ENCODE results near the gene LNX1. TPM values are rescaled to one million over a fixed set of nuclear protein-coding genes. Genes with fewer than 3 reads are reported as not detected.

LNX1 gene
- total and polyA plus RNA-seq, 9 donors: 2.4 to 5.1 (median 2.8) TPM

DNA sequence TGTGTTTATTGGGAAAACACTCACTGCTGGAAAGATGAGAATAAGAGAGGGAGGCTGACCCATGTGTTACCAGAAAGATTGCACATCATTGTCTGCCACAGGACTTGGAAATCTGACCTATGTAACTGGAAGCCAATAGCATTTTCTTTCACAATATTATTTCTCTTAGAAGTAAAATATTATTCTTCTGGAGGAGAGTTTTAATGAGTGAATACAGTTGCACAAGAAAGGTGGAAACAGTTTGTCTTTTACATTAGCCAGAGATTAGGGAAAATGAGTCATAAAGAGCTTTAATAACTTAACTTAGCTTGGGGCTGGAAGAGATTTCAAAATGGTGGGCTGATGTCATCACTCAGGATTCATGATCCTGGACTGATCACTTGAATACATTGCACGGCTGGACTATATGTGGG lies 31.5 kb upstream of the LNX1 start:
- H3K27ac ChIP-seq (ENCODE audit: low read length): no peak overlapping the region
- no peak for DNase-seq
- no peak overlapping the region for H3K4me3 ChIP-seq (ENCODE audit: low read length)
- no peaks in the 10 kb centered on the region for H3K9me3 ChIP-seq (replicated peaks; ENCODE audit: control insufficient read depth, low read depth, low read length)
- H3K36me3 ChIP-seq (ENCODE audit: control insufficient read depth, insufficient read depth, low read length): no peaks in the 10 kb centered on the region
- 83% methylated on average over 1 of the region's 1 CpG for WGBS (ENCODE audit: insufficient coverage)
- no peaks in the 10 kb centered on the region for H3K27me3 ChIP-seq (ENCODE audit: control insufficient read depth, insufficient read depth, low read length)
- no peaks in the 10 kb centered on the region for H3K4me1 ChIP-seq (ENCODE audit: control insufficient read depth, insufficient read depth, low read length)

GRCh38 chr4:53620956-53621355 lies 29.7 kb upstream of the LNX1 start:
- no peaks in the 10 kb centered on the region for H3K9me3 ChIP-seq (replicated peaks; ENCODE audit: control insufficient read depth, low read depth, low read length)
- WGBS (ENCODE audit: insufficient coverage): 100% methylated on average over 2 of the region's 3 CpGs
- H3K4me1 ChIP-seq (ENCODE audit: control insufficient read depth, insufficient read depth, low read length): no peaks in the 10 kb centered on the region
- H3K4me3 ChIP-seq (ENCODE audit: low read length): no peak overlapping the region
- H3K36me3 ChIP-seq (ENCODE audit: control insufficient read depth, insufficient read depth, low read length): no peaks in the 10 kb centered on the region
- no peak overlapping the region for H3K27ac ChIP-seq (ENCODE audit: low read length)
- DNase-seq: no peak
- no peaks in the 10 kb centered on the region for H3K27me3 ChIP-seq (ENCODE audit: control insufficient read depth, insufficient read depth, low read length)

DNA sequence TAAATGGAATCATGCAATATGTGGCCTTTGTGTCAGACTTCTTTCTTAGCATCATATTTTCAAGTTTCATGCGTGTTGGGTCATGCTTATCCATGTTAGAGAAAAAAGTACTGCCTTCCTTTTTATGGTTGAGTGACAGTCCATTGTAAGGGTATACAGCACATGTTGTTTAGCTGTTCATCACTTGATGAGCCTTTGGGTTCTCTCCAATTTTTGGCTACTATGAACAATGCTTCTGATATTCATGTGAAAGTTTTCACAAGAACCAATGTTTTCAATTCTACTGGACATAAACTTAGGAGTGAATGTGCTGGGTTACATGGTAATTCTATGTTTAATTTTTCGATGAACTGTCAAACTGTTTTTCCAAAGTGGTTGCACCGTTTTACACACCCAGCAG lies 28.1 kb upstream of the LNX1 start:
- no peaks in the 10 kb centered on the region for H3K4me1 ChIP-seq (ENCODE audit: control insufficient read depth, insufficient read depth, low read length)
- no peak for DNase-seq
- WGBS (ENCODE audit: insufficient coverage): no CpG with 5 or more reads among the region's 3 CpGs
- H3K36me3 ChIP-seq (ENCODE audit: control insufficient read depth, insufficient read depth, low read length): no peaks in the 10 kb centered on the region
- H3K4me3 ChIP-seq (ENCODE audit: low read length): no peak overlapping the region
- H3K27me3 ChIP-seq (ENCODE audit: control insufficient read depth, insufficient read depth, low read length): no peaks in the 10 kb centered on the region
- H3K27ac ChIP-seq (ENCODE audit: low read length): no peak overlapping the region
- no peaks in the 10 kb centered on the region for H3K9me3 ChIP-seq (replicated peaks; ENCODE audit: control insufficient read depth, low read depth, low read length)

- H3K27ac ChIP-seq (ENCODE audit: low read length): no peak overlapping the region
Measured at GRCh38 chr4:53618321-53618720, 27.0 kb upstream of the LNX1 start.

DNA sequence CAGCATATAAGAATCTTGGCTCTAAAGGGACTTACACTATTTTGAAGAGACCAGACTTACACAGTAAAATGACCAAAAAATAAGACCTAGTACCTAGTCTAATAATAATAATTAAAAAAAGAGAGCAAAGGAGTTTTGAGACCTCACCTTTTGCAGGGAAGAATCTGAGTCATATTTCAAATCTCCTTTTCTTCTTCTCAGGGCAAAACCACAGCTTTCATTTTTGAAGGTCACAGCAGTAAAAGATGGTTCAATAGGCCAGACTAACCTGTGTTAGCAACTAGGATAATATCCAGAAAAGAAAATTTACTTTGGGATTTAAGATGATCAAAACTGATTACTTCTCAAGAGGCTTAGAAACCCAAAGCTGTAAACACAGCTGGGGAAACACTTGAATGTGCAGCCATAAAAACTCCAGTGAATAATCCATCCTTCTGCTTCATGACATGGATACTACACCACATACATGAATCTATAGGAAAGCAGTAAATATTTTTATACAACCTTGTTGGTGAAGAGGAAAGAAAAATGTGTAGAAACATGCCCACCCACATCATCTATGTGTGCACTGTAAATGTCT lies 25.9 kb upstream of the LNX1 start:
- no peaks in the 10 kb centered on the region for H3K4me1 ChIP-seq (ENCODE audit: control insufficient read depth, insufficient read depth, low read length)
- H3K27me3 ChIP-seq (ENCODE audit: control insufficient read depth, insufficient read depth, low read length): no peaks in the 10 kb centered on the region
- no peak for DNase-seq
- no peak overlapping the region for H3K4me3 ChIP-seq (ENCODE audit: low read length)
- no peaks in the 10 kb centered on the region for H3K36me3 ChIP-seq (ENCODE audit: control insufficient read depth, insufficient read depth, low read length)
- no peaks in the 10 kb centered on the region for H3K9me3 ChIP-seq (replicated peaks; ENCODE audit: control insufficient read depth, low read depth, low read length)
- no peak overlapping the region for H3K27ac ChIP-seq (ENCODE audit: low read length)

More at GRCh38 chr4:53618321-53618720, 27.0 kb upstream of the LNX1 start:
- no CpG with 5 or more reads among the region's 1 CpG for WGBS (ENCODE audit: insufficient coverage)
- H3K36me3 ChIP-seq (ENCODE audit: control insufficient read depth, insufficient read depth, low read length): no peaks in the 10 kb centered on the region
- no peak for DNase-seq
- no peaks in the 10 kb centered on the region for H3K27me3 ChIP-seq (ENCODE audit: control insufficient read depth, insufficient read depth, low read length)
- no peaks in the 10 kb centered on the region for H3K9me3 ChIP-seq (replicated peaks; ENCODE audit: control insufficient read depth, low read depth, low read length)
- H3K4me1 ChIP-seq (ENCODE audit: control insufficient read depth, insufficient read depth, low read length): no peaks in the 10 kb centered on the region
- H3K4me3 ChIP-seq (ENCODE audit: low read length): no peak overlapping the region

DNA sequence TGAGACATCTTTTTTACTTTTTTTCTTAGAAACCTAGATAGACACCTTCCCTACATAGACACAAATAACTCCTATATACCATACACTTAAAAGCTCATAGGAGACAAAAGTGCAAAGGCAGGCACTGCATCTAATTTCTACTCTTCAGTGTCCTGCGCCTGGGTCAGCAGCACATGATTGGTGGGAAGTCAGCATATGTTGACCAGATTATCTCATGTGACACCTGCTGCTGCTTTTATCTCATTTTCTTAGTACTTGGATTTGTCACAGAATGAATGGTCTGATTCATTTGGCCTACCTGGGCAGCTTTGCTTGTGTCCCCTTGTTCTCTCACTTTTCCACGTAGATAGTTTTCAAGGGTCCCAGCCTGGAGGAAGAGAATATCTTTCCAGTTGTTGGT lies 24.9 kb upstream of the LNX1 start:
- Histone ChIP-seq H3K4me3 (ENCODE audit: low read length) (no peak overlapping the region), H3K9me3 (replicated peaks; ENCODE audit: control insufficient read depth, low read depth, low read length) (no peaks in the 10 kb centered on the region), H3K27ac (ENCODE audit: low read length) (no peak overlapping the region), H3K36me3 (ENCODE audit: control insufficient read depth, insufficient read depth, low read length) (no peaks in the 10 kb centered on the region), H3K4me1 (ENCODE audit: control insufficient read depth, insufficient read depth, low read length) (no peaks in the 10 kb centered on the region), H3K27me3 (ENCODE audit: control insufficient read depth, insufficient read depth, low read length) (no peaks in the 10 kb centered on the region)
- DNase-seq: no peak
- 78% methylated on average over 1 of the region's 2 CpGs for WGBS (ENCODE audit: insufficient coverage)

DNA sequence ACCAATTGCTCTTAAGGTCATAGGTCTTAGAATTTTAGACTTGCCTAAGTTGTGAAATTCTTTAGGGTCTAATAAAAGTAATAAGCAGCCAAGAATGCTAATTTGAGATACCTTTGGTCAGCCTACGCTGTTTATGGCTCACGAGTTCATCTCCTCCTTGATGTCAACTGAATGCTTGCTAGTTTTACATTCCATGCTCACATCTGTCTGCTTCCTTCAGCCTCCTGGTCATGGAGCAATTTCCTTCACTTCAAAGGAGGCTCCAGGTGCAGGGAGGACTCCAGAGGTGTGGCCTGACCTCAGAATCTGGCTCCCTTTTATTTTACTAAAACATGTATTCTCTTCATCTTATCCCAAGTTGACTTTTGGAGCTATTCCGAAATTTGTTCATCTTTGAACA lies 23.3 kb upstream of the LNX1 start:
- DNase-seq: no peak
- 53% methylated on average over 2 of the region's 3 CpGs for WGBS (ENCODE audit: insufficient coverage)
- Histone ChIP-seq H3K9me3 (replicated peaks; ENCODE audit: control insufficient read depth, low read depth, low read length) (no peaks in the 10 kb centered on the region), H3K27me3 (ENCODE audit: control insufficient read depth, insufficient read depth, low read length) (no peaks in the 10 kb centered on the region), H3K4me3 (ENCODE audit: low read length) (no peak overlapping the region), H3K4me1 (ENCODE audit: control insufficient read depth, insufficient read depth, low read length) (no peaks in the 10 kb centered on the region), H3K27ac (ENCODE audit: low read length) (no peak overlapping the region), H3K36me3 (ENCODE audit: control insufficient read depth, insufficient read depth, low read length) (no peaks in the 10 kb centered on the region)

DNA sequence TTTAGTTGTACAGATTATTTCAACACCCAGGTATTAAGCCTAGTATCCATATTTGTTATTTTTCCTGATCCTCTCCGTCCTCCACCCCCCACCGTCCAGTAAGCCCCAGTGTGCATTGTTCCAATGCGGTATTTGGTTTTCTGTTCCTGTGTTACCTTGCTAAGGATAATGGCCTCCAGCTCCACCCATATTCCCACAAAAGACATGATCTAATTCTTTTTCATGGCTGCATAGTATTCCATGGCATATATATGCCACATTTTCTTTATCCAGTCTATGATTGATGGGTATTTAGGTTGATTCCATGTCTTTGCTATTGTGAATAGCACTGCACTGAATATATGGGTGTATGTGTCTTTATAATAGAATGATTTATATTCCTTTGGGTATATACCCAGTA lies 22.1 kb upstream of the LNX1 start:
- Histone ChIP-seq H3K4me1 (ENCODE audit: control insufficient read depth, insufficient read depth, low read length) (no peaks in the 10 kb centered on the region), H3K27ac (ENCODE audit: low read length) (no peak overlapping the region), H3K9me3 (replicated peaks; ENCODE audit: control insufficient read depth, low read depth, low read length) (no peaks in the 10 kb centered on the region), H3K27me3 (ENCODE audit: control insufficient read depth, insufficient read depth, low read length) (no peaks in the 10 kb centered on the region), H3K4me3 (ENCODE audit: low read length) (no peak overlapping the region), H3K36me3 (ENCODE audit: control insufficient read depth, insufficient read depth, low read length) (no peaks in the 10 kb centered on the region)
- no peak for DNase-seq
- WGBS (ENCODE audit: insufficient coverage): no CpG with 5 or more reads among the region's 3 CpGs

- H3K9me3 ChIP-seq (replicated peaks; ENCODE audit: control insufficient read depth, low read depth, low read length): no peaks in the 10 kb centered on the region
- WGBS (ENCODE audit: insufficient coverage): no CpG with 5 or more reads among the region's 4 CpGs
Measured at GRCh38 chr4:53608649-53609048, 17.4 kb upstream of the LNX1 start.

GRCh38 chr4:53608242-53608641 lies 17.0 kb upstream of the LNX1 start:
- no peak overlapping the region for H3K4me3 ChIP-seq (ENCODE audit: low read length)
- no peak overlapping the region for H3K27ac ChIP-seq (ENCODE audit: low read length)
- H3K27me3 ChIP-seq (ENCODE audit: control insufficient read depth, insufficient read depth, low read length): no peaks in the 10 kb centered on the region
- DNase-seq: no peak
- H3K36me3 ChIP-seq (ENCODE audit: control insufficient read depth, insufficient read depth, low read length): no peaks in the 10 kb centered on the region
- no peaks in the 10 kb centered on the region for H3K9me3 ChIP-seq (replicated peaks; ENCODE audit: control insufficient read depth, low read depth, low read length)
- no CpG with 5 or more reads among the region's 3 CpGs for WGBS (ENCODE audit: insufficient coverage)
- H3K4me1 ChIP-seq (ENCODE audit: control insufficient read depth, insufficient read depth, low read length): no peaks in the 10 kb centered on the region

More at GRCh38 chr4:53608649-53609048, 17.4 kb upstream of the LNX1 start:
- H3K36me3 ChIP-seq (ENCODE audit: control insufficient read depth, insufficient read depth, low read length): no peaks in the 10 kb centered on the region
- no peak overlapping the region for H3K4me3 ChIP-seq (ENCODE audit: low read length)
- no peak for DNase-seq
- H3K27me3 ChIP-seq (ENCODE audit: control insufficient read depth, insufficient read depth, low read length): no peaks in the 10 kb centered on the region
- no peak overlapping the region for H3K27ac ChIP-seq (ENCODE audit: low read length)
- H3K4me1 ChIP-seq (ENCODE audit: control insufficient read depth, insufficient read depth, low read length): no peaks in the 10 kb centered on the region

GRCh38 chr4:53605783-53606182 lies 14.5 kb upstream of the LNX1 start:
- no peak for DNase-seq
- no CpG with 5 or more reads among the region's 3 CpGs for WGBS (ENCODE audit: insufficient coverage)

More at GRCh38 chr4:53605783-53606182, 14.5 kb upstream of the LNX1 start:
- Histone ChIP-seq H3K36me3 (ENCODE audit: control insufficient read depth, insufficient read depth, low read length) (no peaks in the 10 kb centered on the region), H3K9me3 (replicated peaks; ENCODE audit: control insufficient read depth, low read depth, low read length) (no peaks in the 10 kb centered on the region), H3K27ac (ENCODE audit: low read length) (no peak overlapping the region), H3K4me3 (ENCODE audit: low read length) (no peak overlapping the region), H3K4me1 (ENCODE audit: control insufficient read depth, insufficient read depth, low read length) (peaks cover 13% of the 10 kb centered on the region), H3K27me3 (ENCODE audit: control insufficient read depth, insufficient read depth, low read length) (no peaks in the 10 kb centered on the region)

Data from muscle of leg (tissue), 11 donors.